Tibial artery (tissue), 4 donors: ENCODE results near the gene KRT15.

Experiments
- DNase-seq, 2 donors: peaks; one replicate each; pipeline ENCODE4 v3.0.0-alpha.2; 2019
- H3K27ac ChIP-seq, 2 donors: fragments of 200-600 bp; sonication (generic) in 1 of 2; 1 replicate in 1 of 2; 2 replicates in 1 of 2; pipeline ENCODE4 v1.5.1; 2018 to 2019; ENCODE audit warnings: mild to moderate bottlenecking in 1 of 2
- H3K27me3 ChIP-seq, 2 donors: fragments of 200-600 bp; sonication (generic) in 1 of 2; one replicate each; pipeline versions ENCODE4 v1.5.1 to v1.6.0; 2016 to 2019
- H3K36me3 ChIP-seq, 3 donors: fragments of 200-600 bp; sonication (generic) in 2 of 3; one replicate each; pipeline ENCODE4 v1.5.1; 2016 to 2019; ENCODE audit warnings: mild to moderate bottlenecking in 2 of 3
- H3K4me1 ChIP-seq, 4 donors: fragments of 200-600 bp; sonication (generic) in 2 of 4; 1 replicate in 3 of 4; 2 replicates in 1 of 4; pipeline ENCODE4 v1.5.1; 2016 to 2019
- H3K4me3 ChIP-seq, 2 donors: fragments of 200-600 bp; sonication (generic) in 1 of 2; 1 replicate in 1 of 2; 2 replicates in 1 of 2; pipeline ENCODE4 v1.5.1; 2018 to 2019; ENCODE audit warnings: mild to moderate bottlenecking in 2 of 2
- H3K9me3 ChIP-seq, 3 donors: fragments of 200-600 bp; sonication (generic) in 1 of 3; one replicate each; pipeline ENCODE4 v1.5.1; 2016 to 2019
- CTCF ChIP-seq, 2 experiments: fragments of 200-600 bp in 1 of 2; fragments of 450-650 bp in 1 of 2; IDR thresholded peaks; one replicate each; pipeline ENCODE4 v1.5.1; 2017 to 2019; ENCODE audit warnings: antibody characterized with exemption in 2 of 2, mild to moderate bottlenecking in 1 of 2, moderate library complexity in 1 of 2
- intact Hi-C: fragments of 100-400 bp; cut with DNase I; formaldehyde crosslinking; loops from one replicate; pipeline ENCODE4 v1.15.0; 2023; ENCODE audit warnings: low total_unique reads

Gene KRT15

GRCh38 chr17:41511716-41512115, 7.0 kb downstream of the KRT15 start:
- no peak overlapping the region for H3K27ac ChIP-seq
- peaks cover 0 to 5% of the 10 kb centered on the region in 2 donors for H3K27me3 ChIP-seq
- H3K36me3 ChIP-seq: peaks cover 0 to 13% (median 0%) of the 10 kb centered on the region in 3 donors
- H3K4me3 ChIP-seq: no peak overlapping the region
- H3K4me1 ChIP-seq: peaks cover 0 to 4% (median 0%) of the 10 kb centered on the region in 4 donors
- H3K9me3 ChIP-seq: no peaks in the 10 kb centered on the region
- TF ChIP-seq CTCF (IDR thresholded peaks at IDR 0.05): no peak
- intact Hi-C loops: no loop called here
- no peak for DNase-seq

- Histone ChIP-seq H3K9me3 (no peaks in the 10 kb centered on the region), H3K4me1 (peaks cover 0 to 4% (median 0%) of the 10 kb centered on the region in 4 donors), H3K27ac (no peak overlapping the region), H3K4me3 (no peak overlapping the region), H3K36me3 (peaks cover 0 to 7% (median 0%) of the 10 kb centered on the region in 3 donors), H3K27me3 (peaks cover 0 to 5% of the 10 kb centered on the region in 2 donors)
- no peak for DNase-seq
- no peak for TF ChIP-seq CTCF (IDR thresholded peaks at IDR 0.05)
- intact Hi-C loops: no loop called here
These were observed 7.6 kb downstream of the KRT15 start for GRCh38 chr17:41511116-41511515.

- Histone ChIP-seq H3K4me3 (no peak overlapping the region), H3K9me3 (no peaks in the 10 kb centered on the region), H3K27ac (no peak overlapping the region), H3K4me1 (peaks cover 0 to 4% (median 0%) of the 10 kb centered on the region in 4 donors), H3K27me3 (peaks cover 0 to 5% of the 10 kb centered on the region in 2 donors), H3K36me3 (peaks cover 0 to under 1% (median 0%) of the 10 kb centered on the region in 3 donors)
- TF ChIP-seq CTCF (IDR thresholded peaks at IDR 0.05): no peak
- intact Hi-C loops: no loop called here
- no peak for DNase-seq
These were observed 8.2 kb downstream of the KRT15 start for GRCh38 chr17:41510251-41511065.

GRCh38 chr17:41507315-41507880, 11.3 kb downstream of the KRT15 start:
- no peak overlapping the region for H3K27ac ChIP-seq
- no peak overlapping the region for H3K4me3 ChIP-seq
- peaks cover 0 to 2% of the 10 kb centered on the region in 2 donors for H3K27me3 ChIP-seq
- H3K4me1 ChIP-seq: peaks cover 0 to 4% (median 0%) of the 10 kb centered on the region in 4 donors
- H3K9me3 ChIP-seq: no peaks in the 10 kb centered on the region
- no peak for TF ChIP-seq CTCF (IDR thresholded peaks at IDR 0.05)
- intact Hi-C loops: no loop called here
- no peaks in the 10 kb centered on the region for H3K36me3 ChIP-seq
- no peak for DNase-seq

- Histone ChIP-seq H3K4me3 (no peak overlapping the region), H3K27me3 (peaks cover 0 to 2% of the 10 kb centered on the region in 2 donors), H3K27ac (no peak overlapping the region), H3K9me3 (no peaks in the 10 kb centered on the region), H3K4me1 (peaks cover 0 to under 1% (median 0%) of the 10 kb centered on the region in 4 donors), H3K36me3 (no peaks in the 10 kb centered on the region)
- intact Hi-C loops: no loop called here
- DNase-seq: no peak
- no peak for TF ChIP-seq CTCF (IDR thresholded peaks at IDR 0.05)
These were observed 12.6 kb downstream of the KRT15 start for GRCh38 chr17:41505809-41506767.
